ENCODE measurements around the gene NDUFV1.
"Not testable (repeated sequence)": the region's sequence is repeated elsewhere in the genome, so short reads cannot be mapped to it uniquely, and the experiment has no call there.

The NDUFV1 gene

GRCh38 chr11:67606492-67607295 lies at the start of gene NDUFV1:
NDUFV1 (plus strand) TSS chr11:67606936; CDS start chr11:67607005, 69 bp downstream.
- DNase-seq: peak; percentile 99

DNA sequence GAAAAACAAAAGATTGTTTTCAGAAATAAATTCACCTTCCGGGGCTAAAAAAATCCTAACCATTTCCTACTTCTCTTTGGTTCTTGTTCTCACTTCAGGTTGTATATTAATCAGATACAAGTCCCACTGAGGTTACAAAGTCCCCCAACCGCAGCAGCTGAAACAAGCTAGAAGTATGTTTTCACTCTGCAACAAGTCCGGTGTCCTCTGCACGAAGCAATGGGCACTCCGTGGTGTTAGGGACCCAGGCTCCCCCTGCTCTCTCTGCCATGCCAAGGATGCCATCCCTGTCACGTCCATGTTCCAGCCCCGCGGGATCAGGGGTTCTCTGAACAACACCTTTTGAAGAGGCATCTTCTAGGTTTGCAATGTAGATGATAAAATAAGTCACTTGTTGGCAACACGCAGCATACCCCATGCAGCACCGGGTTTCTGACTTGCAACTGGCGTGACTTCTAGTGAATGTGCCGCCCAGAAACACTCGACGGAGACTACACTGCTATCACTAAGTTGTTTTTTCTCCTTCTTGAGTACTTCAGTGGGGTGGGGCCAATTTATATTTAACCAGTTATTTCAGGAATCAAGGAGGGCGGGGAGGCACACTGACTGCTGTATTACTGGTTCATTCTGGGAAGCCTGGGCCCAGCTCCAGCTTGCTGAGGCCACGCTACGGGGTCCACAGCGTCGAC lies 48.5 kb upstream of the NDUFV1 start:
- DNase-seq: no peak

GRCh38 chr11:67561971-67562619 lies 44.6 kb upstream of the NDUFV1 start:
- no peak for DNase-seq

DNA sequence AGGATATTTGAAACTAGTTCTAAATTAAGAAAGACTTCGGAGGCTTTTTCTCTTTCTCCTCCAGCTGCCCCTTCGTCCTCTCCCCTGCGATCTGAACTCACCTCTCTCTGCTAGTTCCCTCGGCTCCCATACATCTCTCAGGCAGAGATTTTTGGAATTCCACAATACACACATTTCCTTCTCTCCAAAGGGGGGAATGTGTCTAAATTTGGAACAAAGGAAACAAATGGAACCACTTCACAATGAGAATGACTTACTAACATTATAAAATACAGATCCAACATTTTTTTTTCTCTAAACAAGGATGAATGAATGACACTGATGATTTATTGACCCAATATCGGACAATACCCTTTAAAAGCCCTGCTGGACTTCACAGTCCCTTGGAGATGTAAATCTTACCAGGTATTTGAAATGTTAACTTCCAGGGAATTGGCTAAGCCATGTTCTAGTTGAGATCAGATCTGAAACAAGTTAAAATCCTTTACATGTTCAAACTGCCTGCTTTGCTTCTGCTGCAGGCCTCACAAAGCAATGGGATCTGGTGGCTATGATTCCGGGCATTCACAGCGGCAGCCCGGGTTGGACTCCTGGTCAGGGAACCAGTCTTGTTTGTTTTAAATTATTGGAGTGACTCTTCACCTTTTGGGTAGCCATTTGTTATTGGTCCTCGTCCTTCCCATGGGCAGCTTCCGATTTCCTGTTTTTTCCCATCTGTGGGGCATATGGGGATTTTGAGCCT lies 43.6 kb upstream of the NDUFV1 start:
- DNase-seq: no peak

GRCh38 chr11:67563705-67564114 lies 43.0 kb upstream of the NDUFV1 start:
- not testable (repeated sequence) for DNase-seq

DNA sequence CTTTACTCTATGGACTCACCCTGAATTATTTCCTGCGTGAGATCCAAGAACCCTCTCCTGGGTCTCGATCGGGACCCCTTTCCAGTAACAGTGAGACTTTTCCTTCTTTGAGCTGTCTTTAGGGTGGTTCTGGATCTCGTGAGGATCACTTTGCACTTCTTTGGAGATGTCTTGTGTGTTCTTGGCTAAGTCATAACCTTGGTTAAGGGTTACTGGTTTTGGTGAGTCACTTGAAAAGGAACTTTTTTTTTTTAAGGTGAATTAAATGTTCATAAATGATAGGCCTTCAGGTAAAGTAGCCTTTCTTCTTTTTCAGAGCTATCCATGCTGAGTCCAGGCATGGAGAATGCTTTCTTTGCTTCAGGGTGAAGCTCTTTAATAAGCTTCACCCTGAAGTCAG lies 42.5 kb upstream of the NDUFV1 start:
- DNase-seq: no peak

DNA sequence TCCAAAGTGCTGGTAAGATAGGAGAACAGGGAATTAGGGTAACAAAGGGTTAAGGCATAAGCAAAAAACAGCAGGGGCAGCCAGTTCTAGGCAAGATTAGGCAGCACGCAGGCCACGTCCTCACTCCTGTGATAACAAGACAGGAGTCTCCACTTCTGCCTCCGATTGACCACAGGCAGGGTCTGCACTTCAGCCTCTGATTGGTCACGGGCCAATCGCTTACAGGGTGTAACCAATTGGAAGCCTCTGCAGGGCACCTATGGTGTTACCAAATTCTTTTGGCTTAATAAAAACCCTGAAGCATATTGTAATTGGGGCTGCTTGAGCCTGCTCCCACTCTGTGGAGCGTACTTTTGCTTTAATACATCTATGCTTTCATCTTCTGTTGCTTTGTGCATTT lies 35.3 kb upstream of the NDUFV1 start:
- DNase-seq: peak; percentile 20

GRCh38 chr11:67572305-67572704 lies 34.4 kb upstream of the NDUFV1 start:
- no peak for DNase-seq

- peak; percentile 71 for DNase-seq
Observed at GRCh38 chr11:67572747-67573419, 33.9 kb upstream of the NDUFV1 start.

GRCh38 chr11:67574938-67575337 lies 31.8 kb upstream of the NDUFV1 start:
- DNase-seq: no peak

GRCh38 chr11:67576735-67577475 lies 29.8 kb upstream of the NDUFV1 start:
- peak; percentile 47 for DNase-seq

- no peak for DNase-seq
Observed at GRCh38 chr11:67577951-67578350, 28.8 kb upstream of the NDUFV1 start.

DNA sequence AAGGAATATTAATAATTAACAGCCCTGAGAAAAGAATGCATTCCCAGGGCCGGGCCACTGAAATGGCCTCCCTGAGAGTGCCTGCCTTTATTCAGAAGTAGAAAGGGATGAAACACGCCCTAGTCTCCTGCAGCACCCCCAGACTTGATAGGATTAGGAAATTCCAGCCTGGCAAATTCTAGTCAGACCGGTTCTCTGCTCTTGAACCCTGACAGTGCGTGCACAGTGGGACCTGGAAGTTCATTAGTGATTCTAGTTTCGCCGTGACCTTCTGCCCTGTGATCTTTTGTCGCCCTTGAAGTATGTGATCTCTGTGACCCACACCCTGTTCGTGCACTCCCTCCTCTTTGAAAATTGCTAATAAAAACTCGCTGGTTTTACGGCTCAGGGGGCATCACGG lies 25.3 kb upstream of the NDUFV1 start:
- DNase-seq: no peak

DNA sequence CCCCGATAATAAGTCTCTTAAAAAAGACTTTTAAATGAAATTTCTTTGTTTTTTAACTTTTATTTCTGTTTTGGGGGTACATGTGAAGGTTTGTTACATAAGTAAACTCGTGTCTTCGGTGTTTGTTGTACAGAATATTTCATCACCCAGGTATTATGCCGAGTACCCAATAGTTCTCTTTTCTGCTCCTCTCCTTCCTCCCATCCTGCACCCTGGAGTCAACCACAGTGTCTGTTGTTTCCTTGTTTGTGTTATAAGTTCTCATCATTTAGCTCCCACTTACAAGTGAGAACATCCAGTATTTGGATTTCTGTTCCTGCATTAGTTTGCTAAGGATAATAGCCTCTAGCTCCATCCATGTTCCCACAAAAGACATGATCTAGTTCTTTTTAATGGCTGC lies 24.7 kb upstream of the NDUFV1 start:
- no peak for DNase-seq

DNA sequence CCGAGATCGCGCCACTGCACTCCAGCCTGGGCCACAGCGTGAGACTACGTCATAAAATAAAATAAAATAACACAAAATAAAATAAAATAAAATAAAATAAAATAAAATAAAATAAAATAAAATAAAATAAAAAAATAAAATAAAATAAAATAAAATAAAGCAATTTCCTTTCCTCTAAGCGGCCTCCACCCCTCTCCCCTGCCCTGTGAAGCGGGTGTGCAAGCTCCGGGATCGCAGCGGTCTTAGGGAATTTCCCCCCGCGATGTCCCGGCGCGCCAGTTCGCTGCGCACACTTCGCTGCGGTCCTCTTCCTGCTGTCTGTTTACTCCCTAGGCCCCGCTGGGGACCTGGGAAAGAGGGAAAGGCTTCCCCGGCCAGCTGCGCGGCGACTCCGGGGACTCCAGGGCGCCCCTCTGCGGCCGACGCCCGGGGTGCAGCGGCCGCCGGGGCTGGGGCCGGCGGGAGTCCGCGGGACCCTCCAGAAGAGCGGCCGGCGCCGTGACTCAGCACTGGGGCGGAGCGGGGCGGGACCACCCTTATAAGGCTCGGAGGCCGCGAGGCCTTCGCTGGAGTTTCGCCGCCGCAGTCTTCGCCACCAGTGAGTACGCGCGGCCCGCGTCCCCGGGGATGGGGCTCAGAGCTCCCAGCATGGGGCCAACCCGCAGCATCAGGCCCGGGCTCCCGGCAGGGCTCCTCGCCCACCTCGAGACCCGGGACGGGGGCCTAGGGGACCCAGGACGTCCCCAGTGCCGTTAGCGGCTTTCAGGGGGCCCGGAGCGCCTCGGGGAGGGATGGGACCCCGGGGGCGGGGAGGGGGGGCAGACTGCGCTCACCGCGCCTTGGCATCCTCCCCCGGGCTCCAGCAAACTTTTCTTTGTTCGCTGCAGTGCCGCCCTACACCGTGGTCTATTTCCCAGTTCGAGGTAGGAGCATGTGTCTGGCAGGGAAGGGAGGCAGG lies 23.2 kb upstream of the NDUFV1 start, which contains the start of gene GSTP1:
GSTP1 (plus strand) TSS at position 566 of the 958 bp plus-strand sequence; CDS start at position 598, 32 bp downstream.
- DNase-seq: peak; percentile 95

DNA sequence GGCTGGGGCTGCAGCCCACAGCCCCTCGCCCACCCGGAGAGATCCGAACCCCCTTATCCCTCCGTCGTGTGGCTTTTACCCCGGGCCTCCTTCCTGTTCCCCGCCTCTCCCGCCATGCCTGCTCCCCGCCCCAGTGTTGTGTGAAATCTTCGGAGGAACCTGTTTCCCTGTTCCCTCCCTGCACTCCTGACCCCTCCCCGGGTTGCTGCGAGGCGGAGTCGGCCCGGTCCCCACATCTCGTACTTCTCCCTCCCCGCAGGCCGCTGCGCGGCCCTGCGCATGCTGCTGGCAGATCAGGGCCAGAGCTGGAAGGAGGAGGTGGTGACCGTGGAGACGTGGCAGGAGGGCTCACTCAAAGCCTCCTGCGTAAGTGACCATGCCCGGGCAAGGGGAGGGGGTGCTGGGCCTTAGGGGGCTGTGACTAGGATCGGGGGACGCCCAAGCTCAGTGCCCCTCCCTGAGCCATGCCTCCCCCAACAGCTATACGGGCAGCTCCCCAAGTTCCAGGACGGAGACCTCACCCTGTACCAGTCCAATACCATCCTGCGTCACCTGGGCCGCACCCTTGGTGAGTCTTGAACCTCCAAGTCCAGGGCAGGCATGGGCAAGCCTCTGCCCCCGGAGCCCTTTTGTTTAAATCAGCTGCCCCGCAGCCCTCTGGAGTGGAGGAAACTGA lies 22.4 kb upstream of the NDUFV1 start:
- peak; percentile 81 for DNase-seq

GRCh38 chr11:67584881-67585873 lies 21.6 kb upstream of the NDUFV1 start:
- no peak for DNase-seq

DNA sequence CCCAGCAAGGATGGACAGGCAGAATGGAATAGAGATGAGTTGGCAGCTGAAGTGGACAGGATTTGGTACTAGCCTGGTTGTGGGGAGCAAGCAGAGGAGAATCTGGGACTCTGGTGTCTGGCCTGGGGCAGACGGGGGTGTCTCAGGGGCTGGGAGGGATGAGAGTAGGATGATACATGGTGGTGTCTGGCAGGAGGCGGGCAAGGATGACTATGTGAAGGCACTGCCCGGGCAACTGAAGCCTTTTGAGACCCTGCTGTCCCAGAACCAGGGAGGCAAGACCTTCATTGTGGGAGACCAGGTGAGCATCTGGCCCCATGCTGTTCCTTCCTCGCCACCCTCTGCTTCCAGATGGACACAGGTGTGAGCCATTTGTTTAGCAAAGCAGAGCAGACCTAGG lies 20.8 kb upstream of the NDUFV1 start:
- no peak for DNase-seq

Measured in hematopoietic multipotent progenitor cell treated with erythropoietin and hydrocortisone succinate and interleukin-3 and kit ligand, for 4 days (in vitro differentiated cells).